HG02798 (cell line): ENCODE data around the gene HTR3E.
A peak's percentile ranks its signal among the peaks of the same experiment; 100 is the strongest.
"Not testable (repeated sequence)": the region's sequence is repeated elsewhere in the genome, so short reads cannot be mapped to it uniquely, and the experiment has no call there.

Experiments used
- ATAC-seq: cut with Tn5 transposase; IDR thresholded peaks from one replicate; pipeline ENCODE4 v1.9.1; 2021; ENCODE audit warnings: mild to moderate bottlenecking; ENCODE audit not compliant: unreplicated experiment, poor library complexity

Gene HTR3E

GRCh38 chr3:184099806-184100686 lies 3.2 kb downstream of the HTR3E start:
- no peak for ATAC-seq

DNA sequence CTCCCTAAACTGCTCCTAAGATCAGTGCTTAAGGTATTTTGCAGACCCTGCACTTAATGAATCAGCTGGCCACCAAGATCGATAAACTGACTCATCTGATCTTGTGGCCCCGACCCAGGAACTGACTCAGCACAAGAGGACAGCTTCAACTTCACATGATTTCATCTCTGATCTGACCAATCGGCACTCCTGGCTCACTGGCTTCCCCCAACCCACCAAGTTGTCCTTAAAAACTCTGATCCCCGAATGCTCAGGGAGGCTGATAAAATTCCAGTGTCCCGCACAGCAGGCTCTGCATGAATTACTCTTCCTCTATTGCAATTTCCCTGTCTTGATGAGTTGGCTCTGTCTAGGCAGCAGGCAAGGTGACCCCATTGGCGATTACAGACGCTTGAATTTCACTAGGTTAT lies 13.5 kb downstream of the HTR3E start:
- ATAC-seq: no peak

DNA sequence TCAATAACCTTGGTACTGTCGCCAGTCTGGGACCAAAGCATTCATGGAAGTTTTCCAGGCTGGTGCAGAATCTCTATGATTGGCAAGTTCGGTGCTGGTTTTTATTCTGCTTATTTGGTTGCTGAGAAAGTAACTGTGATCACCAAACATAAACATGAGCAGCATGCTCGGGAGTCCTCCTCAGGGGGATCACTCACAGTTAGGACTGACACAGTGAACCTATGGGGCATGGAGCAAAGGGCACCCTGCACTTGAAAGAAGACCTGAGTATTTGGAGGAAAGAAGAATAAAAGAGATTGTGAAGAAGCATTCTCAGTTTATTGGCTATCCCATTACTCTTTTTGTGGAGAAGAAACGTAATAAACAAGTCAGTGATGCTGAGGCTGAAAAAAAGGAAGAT lies 19.2 kb downstream of the HTR3E start:
- no peak for ATAC-seq

DNA sequence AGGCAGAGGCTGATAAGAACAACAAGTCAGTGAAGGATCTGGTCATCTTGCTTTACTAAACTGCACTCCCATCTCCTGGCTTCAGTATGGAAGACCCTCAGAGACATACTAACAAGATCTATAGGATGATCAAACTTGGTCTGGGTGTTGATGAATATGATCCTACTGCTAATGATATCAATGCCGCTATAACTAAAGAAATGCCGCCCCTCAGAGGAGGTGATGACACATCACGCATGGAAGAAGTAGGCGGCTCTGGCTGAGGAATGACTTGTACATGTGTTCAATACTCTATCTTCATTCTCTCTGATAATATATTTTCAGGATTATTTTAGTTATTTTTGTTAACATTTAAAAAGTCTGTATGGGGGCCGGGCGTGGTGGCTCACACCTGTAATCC lies 20.8 kb downstream of the HTR3E start:
- ATAC-seq: no peak

DNA sequence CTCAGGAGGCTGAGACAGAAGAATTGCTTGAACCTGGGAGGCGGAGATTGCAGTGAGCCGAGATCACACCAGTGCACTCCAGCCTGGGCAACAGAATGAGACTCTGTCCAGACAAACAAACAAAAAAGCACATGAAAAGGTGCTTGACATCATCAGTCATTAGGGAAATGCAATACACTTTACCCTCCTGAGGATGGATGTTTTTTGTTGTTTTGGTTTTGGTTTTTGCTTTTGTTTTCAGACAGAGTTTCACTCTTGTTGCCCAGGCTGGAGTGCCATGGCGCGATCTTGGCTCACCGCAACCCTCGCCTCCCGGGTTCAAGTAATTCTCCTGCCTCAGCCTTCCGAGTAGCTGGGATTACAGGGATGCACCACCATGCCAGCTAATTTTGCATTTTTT lies 24.2 kb downstream of the HTR3E start:
- ATAC-seq: not testable (repeated sequence)

DNA sequence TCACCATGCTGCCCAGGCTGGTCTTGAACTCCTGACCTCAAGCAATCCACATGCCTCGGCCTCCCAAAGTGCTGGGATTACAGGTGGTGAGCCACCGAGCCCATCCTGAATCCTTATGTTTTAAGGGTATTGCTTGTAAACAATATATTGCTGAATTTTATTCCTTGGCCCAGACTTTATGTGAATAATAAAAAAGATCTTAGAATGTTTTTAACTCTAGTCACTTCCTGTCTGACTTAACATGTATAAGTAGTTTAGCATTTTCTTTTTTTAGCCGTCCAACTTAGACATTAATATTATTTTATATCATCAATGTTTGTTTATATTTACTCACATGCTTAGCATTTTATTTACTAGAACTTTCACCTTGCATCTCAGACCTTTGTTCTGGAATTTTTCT lies 29.1 kb downstream of the HTR3E start:
- ATAC-seq: no peak

DNA sequence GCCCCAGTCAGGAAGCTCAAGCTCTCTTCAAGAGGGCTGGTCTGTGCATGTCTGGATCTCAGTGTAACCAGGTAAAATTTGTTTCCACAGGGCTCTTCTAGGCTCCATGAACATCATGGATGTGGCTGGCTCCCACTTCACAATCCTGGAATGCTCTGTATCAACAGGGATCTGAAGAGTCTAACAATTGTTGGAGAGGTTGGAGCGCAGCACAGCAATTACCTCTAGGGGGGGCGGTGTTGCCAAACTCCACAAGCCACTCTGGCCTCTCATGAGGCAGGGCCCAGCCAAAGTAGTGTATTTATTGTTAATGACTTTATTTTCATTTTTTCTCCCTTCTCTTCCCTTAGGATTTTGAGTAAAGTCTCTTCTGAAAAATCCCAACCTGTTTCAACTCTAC lies 32.1 kb downstream of the HTR3E start:
- ATAC-seq: no peak

- no peak for ATAC-seq
These were observed 36.1 kb downstream of the HTR3E start for GRCh38 chr3:184132945-184133344.

GRCh38 chr3:184133840-184134745 lies 37.2 kb downstream of the HTR3E start:
- no peak for ATAC-seq

- ATAC-seq: no peak
These were observed 37.9 kb downstream of the HTR3E start for GRCh38 chr3:184134746-184135148.

DNA sequence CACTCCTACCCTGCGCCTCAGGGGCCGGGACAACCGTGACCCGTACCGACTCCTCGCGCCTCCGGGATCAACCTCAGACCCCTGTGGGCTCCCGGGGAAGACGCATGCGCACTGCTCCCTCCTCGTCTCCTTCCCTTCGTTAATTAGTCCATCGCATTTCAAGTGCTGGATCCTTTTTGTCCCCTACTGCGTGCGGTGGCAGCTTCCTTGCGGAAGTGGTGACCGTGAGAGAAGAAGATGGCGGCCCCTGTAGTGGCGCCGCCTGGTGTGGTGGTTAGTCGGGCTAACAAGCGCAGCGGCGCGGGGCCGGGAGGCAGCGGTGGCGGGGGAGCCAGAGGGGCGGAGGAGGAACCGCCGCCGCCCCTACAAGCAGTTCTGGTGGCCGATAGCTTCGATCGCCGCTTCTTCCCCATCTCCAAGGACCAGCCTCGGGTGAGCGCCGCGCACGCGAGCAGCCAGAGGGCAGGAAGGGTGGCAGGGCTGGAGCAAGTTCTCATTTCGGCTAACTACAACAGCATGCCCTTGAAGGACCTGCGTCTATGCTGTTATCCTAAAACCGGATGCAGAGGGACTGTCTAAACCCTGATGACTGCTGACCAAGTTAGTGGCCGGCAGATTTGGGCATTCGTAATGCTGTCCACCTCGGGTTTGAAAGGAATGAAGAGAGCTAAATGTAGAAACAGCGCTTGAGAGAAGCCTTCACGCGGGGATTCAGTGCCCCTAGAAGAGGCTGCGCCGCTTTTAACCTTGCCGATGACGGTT lies 38.5 kb downstream of the HTR3E start, which contains the start of gene EIF2B5:
TSS of gene EIF2B5 (plus strand) at position 210 of the 762 bp plus-strand sequence. CDS start at position 238, 28 bp downstream.
- peak; percentile 95 for ATAC-seq

GRCh38 chr3:184135911-184136260 lies 39.0 kb downstream of the HTR3E start:
- no peak for ATAC-seq

GRCh38 chr3:184140436-184140835 lies 43.6 kb downstream of the HTR3E start:
- ATAC-seq: no peak

DNA sequence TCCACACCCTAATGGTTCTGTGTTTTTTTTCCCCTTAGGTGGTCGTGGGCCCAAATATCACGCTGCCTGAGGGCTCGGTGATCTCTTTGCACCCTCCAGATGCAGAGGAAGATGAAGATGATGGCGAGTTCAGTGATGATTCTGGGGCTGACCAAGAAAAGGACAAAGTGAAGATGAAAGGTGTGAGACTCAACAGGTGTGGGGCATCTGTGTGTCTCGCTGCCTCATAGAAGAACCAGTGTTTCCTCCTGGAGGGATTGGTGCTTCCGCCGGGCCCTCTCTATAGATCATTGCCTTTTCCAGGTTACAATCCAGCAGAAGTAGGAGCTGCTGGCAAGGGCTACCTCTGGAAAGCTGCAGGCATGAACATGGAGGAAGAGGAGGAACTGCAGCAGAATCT lies 45.3 kb downstream of the HTR3E start:
- no peak for ATAC-seq

- ATAC-seq: peak; percentile 44
These were observed 46.5 kb downstream of the HTR3E start for GRCh38 chr3:184143327-184143726.

DNA sequence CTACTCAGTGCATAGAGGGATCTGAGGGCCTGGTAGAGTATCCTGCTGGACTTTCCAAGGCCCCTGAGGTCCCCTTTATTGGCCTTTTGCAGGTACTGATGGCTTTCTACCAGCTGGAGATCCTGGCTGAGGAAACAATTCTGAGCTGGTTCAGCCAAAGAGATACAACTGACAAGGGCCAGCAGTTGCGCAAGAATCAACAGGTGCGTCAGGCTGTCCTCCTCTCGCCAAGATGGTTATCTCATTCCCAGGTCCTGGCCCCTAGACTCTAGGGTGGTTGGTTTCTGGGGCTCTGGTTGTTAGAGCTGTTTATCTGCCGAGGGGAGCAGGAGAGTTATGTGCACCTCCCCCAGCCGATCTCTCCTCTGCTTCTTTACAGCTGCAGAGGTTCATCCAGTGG lies 47.6 kb downstream of the HTR3E start:
- no peak for ATAC-seq

GRCh38 chr3:184145111-184145524 lies 48.3 kb downstream of the HTR3E start:
- no peak for ATAC-seq

DNA sequence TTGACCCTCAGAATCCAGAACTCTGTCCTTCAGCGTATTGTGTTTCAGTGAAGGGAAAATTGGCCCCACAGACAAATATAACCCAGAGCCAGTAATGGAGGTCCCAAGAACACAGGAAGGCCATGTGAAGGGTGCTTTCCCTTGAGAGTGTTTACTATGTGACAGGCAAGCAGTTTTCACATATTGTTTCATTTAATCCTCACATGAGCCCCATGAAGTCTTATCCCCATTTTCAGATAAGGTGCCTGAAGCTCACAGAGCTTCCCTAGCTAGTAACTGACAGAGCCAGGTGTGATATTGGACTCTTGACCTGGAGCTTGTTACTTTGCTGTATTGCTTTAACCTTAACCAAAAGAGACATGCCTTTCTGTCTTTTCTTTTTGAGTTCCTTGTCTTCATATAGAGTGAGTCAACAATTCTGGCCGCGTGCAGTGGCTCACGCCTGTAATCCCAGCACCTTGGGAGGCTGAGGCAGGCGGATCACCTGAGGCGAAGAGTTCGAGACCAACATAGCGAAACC lies 48.9 kb downstream of the HTR3E start:
- no peak for ATAC-seq

- no peak for ATAC-seq
These were observed 51.2 kb downstream of the HTR3E start for GRCh38 chr3:184148076-184148475.

GRCh38 chr3:184149123-184149522 lies 52.3 kb downstream of the HTR3E start:
- no peak for ATAC-seq
